Osteoblast (primary cell): Measurements from ENCODE around the gene AP3S2. TPM values are rescaled to one million over a fixed set of nuclear protein-coding genes. Genes with fewer than 3 reads are reported as not detected.
A peak's percentile ranks its signal among the peaks of the same experiment; 100 is the strongest.
"Not testable (repeated sequence)": the region's sequence is repeated elsewhere in the genome, so short reads cannot be mapped to it uniquely, and the experiment has no call there.

Source experiments
- DNase-seq: peaks from one replicate; pipeline ENCODE4 v3.0.0; 2011; ENCODE audit warnings: low spot score, mixed read lengths; ENCODE audit not compliant: insufficient read length; ENCODE audit errors: missing footprints
- H2AFZ ChIP-seq: 2 replicates; pipeline ENCODE4 v1.6.0; 2011; ENCODE audit warnings: mild to moderate bottlenecking, low read length
- H3K27ac ChIP-seq: 2 replicates; pipeline ENCODE4 v1.5.1; 2011; ENCODE audit warnings: mild to moderate bottlenecking, low read depth, low read length, moderate library complexity
- H3K27me3 ChIP-seq: 2 replicates; pipeline ENCODE4 v1.6.0; 2012; ENCODE audit warnings: mild to moderate bottlenecking, control low read depth, inconsistent platforms, low read length, moderate library complexity; ENCODE audit not compliant: insufficient read depth
- H3K36me3 ChIP-seq: 2 replicates; pipeline ENCODE4 v1.5.1; 2011; ENCODE audit warnings: mild to moderate bottlenecking, low read length, control low read depth, moderate library complexity; ENCODE audit not compliant: insufficient read depth
- H3K4me1 ChIP-seq: 2 replicates; pipeline ENCODE4 v1.5.1; 2011; ENCODE audit warnings: mild to moderate bottlenecking, low read length, control low read depth, moderate library complexity; ENCODE audit not compliant: insufficient read depth
- H3K4me2 ChIP-seq: 2 replicates; pipeline ENCODE4 v1.6.0; 2011; ENCODE audit warnings: mild to moderate bottlenecking, low read length; ENCODE audit not compliant: insufficient read depth
- H3K4me3 ChIP-seq: fragments of 200-600 bp; sonication (generic); 3 replicates; pipeline ENCODE4 v1.5.1; 2012; ENCODE audit warnings: mild to moderate bottlenecking, low read length, inconsistent platforms; ENCODE audit not compliant: insufficient read depth
- H3K79me2 ChIP-seq: 2 replicates; pipeline ENCODE4 v1.6.0; 2012; ENCODE audit warnings: mild to moderate bottlenecking, low read length, control low read depth, inconsistent platforms; ENCODE audit not compliant: insufficient read depth
- H3K9me3 ChIP-seq: 2 replicates; pipeline ENCODE4 v1.5.1; 2011; ENCODE audit warnings: low read depth, low read length, control low read depth
- H4K20me1 ChIP-seq: 2 replicates; pipeline ENCODE4 v1.6.0; 2012; ENCODE audit warnings: mild to moderate bottlenecking, low read length, control low read depth; ENCODE audit not compliant: insufficient read depth
- total RNA-seq: library from RNA; depleted of rRNA; stranded (reverse); fragments of >200 nt; gene quantifications from 2 replicates; pipeline ENCODE4 v1.2.3, GENCODE V29; 2012
- TF ChIP-seq, protein P1 (sequence below): IDR thresholded peaks from 2 replicates; pipeline ENCODE4 v1.5.1; 2011; ENCODE audit warnings: mild to moderate bottlenecking, low read depth, low read length, moderate library complexity; ENCODE audit errors: extremely low read depth

The AP3S2 gene
- total RNA-seq: 54.8 and 63.7 TPM in 2 replicates

GRCh38 chr15:89893696-89894447 is at the start of gene AP3S2:
Gene AP3S2, minus strand, starts transcription at chr15:89893994. Its CDS starts 45 bp downstream, at chr15:89893949.
- H3K9me3 ChIP-seq: no peaks in the 10 kb centered on the region
- H3K79me2 ChIP-seq: peaks cover 36% of the 10 kb centered on the region
- no peaks in the 10 kb centered on the region for H3K36me3 ChIP-seq
- peaks cover 6% of the 10 kb centered on the region for H4K20me1 ChIP-seq
- peak within 1 kb of the TSS; percentile 99 for H3K4me2 ChIP-seq
- H3K4me1 ChIP-seq: peaks cover 10% of the 10 kb centered on the region
- peak within 1 kb of the TSS; percentile 94 for H3K27ac ChIP-seq
- peak; percentile 93 for DNase-seq
- H3K27me3 ChIP-seq: no peaks in the 10 kb centered on the region
- peak within 1 kb of the TSS; percentile 100 for H2AFZ ChIP-seq
- peak within 1 kb of the TSS; percentile 98 for H3K4me3 ChIP-seq
- TF ChIP-seq, protein P1, sequence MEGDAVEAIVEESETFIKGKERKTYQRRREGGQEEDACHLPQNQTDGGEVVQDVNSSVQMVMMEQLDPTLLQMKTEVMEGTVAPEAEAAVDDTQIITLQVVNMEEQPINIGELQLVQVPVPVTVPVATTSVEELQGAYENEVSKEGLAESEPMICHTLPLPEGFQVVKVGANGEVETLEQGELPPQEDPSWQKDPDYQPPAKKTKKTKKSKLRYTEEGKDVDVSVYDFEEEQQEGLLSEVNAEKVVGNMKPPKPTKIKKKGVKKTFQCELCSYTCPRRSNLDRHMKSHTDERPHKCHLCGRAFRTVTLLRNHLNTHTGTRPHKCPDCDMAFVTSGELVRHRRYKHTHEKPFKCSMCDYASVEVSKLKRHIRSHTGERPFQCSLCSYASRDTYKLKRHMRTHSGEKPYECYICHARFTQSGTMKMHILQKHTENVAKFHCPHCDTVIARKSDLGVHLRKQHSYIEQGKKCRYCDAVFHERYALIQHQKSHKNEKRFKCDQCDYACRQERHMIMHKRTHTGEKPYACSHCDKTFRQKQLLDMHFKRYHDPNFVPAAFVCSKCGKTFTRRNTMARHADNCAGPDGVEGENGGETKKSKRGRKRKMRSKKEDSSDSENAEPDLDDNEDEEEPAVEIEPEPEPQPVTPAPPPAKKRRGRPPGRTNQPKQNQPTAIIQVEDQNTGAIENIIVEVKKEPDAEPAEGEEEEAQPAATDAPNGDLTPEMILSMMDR: no peak

- Histone ChIP-seq H3K36me3 (no peaks in the 10 kb centered on the region), H3K4me2 (no peak overlapping the region), H3K4me1 (no peaks in the 10 kb centered on the region), H3K27me3 (peaks cover 13% of the 10 kb centered on the region), H3K4me3 (no peak overlapping the region), H2AFZ (no peak overlapping the region), H3K27ac (no peak overlapping the region), H3K9me3 (no peaks in the 10 kb centered on the region), H4K20me1 (no peaks in the 10 kb centered on the region), H3K79me2 (no peaks in the 10 kb centered on the region)
- DNase-seq: no peak
- TF ChIP-seq, protein P1: no peak
Observed at GRCh38 chr15:89939910-89940309, 46.1 kb upstream of the AP3S2 start.

- not testable (repeated sequence) for H3K27ac ChIP-seq, H3K36me3 ChIP-seq, H3K79me2 ChIP-seq, H3K4me1 ChIP-seq, H3K4me3 ChIP-seq, H2AFZ ChIP-seq, H4K20me1 ChIP-seq, DNase-seq, H3K4me2 ChIP-seq, H3K9me3 ChIP-seq
- H3K27me3 ChIP-seq: peaks cover 13% of the 10 kb centered on the region
Observed at GRCh38 chr15:89939377-89939776, 45.6 kb upstream of the AP3S2 start.

DNA sequence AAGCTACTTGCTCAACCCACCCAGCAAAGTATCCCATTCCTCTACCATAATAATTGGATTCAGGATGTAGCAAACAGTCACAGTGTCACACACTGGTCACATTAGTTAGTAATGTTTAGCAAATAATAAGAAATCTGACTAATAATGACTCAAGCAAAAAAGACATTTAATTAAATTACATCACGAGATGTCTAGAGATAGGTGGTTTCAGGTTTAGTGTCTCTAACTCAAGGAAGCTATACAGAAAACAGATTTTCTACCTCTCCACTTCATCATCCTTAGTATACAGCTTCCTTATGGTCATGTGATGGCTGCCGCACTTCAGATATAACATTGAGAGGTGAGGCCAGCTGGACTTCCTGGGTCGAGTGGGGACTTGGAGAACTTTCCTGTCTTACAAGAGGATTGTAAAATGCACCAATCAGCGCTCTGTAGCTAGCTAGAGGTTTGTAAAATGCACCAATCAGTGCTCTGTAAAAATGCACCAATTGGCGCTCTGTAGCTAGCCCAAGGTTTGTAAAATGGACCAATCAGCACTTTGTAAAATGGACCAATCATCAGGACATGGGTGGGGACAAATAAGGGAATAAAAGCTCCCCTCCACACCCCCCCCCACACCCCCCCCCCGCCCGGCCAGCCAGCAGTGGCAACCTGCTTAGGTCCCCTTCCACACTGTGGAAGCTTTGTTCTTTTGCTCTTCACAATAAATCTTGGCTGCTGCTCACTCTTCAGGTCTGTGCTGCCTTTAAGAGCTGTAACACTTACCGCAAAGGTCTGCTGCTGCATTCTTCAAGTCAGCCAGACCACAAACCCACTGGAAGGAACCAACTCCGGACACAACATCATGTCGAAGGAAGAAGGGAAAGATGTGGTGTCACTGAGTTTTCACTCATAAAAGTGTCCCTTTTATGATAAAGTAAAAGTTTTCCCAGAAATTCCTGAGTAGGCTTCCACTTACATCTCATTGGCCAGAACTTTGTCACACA is 43.9 kb upstream of the AP3S2 start:
- H3K4me1 ChIP-seq: no peaks in the 10 kb centered on the region
- H3K9me3 ChIP-seq: no peaks in the 10 kb centered on the region
- H3K79me2 ChIP-seq: no peaks in the 10 kb centered on the region
- H3K4me2 ChIP-seq: no peak overlapping the region
- no peak overlapping the region for H3K27ac ChIP-seq
- H2AFZ ChIP-seq: no peak overlapping the region
- H3K4me3 ChIP-seq: no peak overlapping the region
- peaks cover 13% of the 10 kb centered on the region for H3K27me3 ChIP-seq
- no peaks in the 10 kb centered on the region for H4K20me1 ChIP-seq
- no peaks in the 10 kb centered on the region for H3K36me3 ChIP-seq
- TF ChIP-seq, protein P1: no peak
- DNase-seq: no peak
